Epithelial cell of proximal tubule (primary cell): ENCODE data around the gene DOCK7. TPM values are rescaled to one million over a fixed set of nuclear protein-coding genes. Genes with fewer than 3 reads are reported as not detected.
A peak's percentile ranks its signal among the peaks of the same experiment; 100 is the strongest.
"Not testable (repeated sequence)": the region's sequence is repeated elsewhere in the genome, so short reads cannot be mapped to it uniquely, and the experiment has no call there.

Source experiments
- DNase-seq: peaks from one replicate; pipeline ENCODE4 v3.0.0-alpha.2; 2011; ENCODE audit warnings: low read depth
- H3K4me3 ChIP-seq: 2 replicates; pipeline ENCODE4 v1.5.1; 2011; ENCODE audit warnings: low read depth, mild to moderate bottlenecking, low read length
- CTCF ChIP-seq: conservative IDR thresholded peaks from 2 replicates; pipeline ENCODE4 v1.5.1; 2012; ENCODE audit warnings: low read depth, mild to moderate bottlenecking, low read length
- total RNA-seq: library from RNA; depleted of rRNA; stranded (reverse); fragments of >200 nt; gene quantifications from 2 replicates; pipeline ENCODE4 v1.2.3, GENCODE V29; 2015

DOCK7 gene
- total RNA-seq, 1 donor from 2014 or later: 72.9 TPM

- no peak overlapping the region for H3K4me3 ChIP-seq
- DNase-seq: no peak
- no peak for TF ChIP-seq CTCF
These were observed 160.2 kb downstream of the DOCK7 start for GRCh38 chr1:62528015-62528414.

- DNase-seq, H3K4me3 ChIP-seq: not testable (repeated sequence)
These were observed 160.8 kb downstream of the DOCK7 start for GRCh38 chr1:62527346-62527745.

GRCh38 chr1:62523860-62524259, 164.3 kb downstream of the DOCK7 start:
- no peak for TF ChIP-seq CTCF
- no peak overlapping the region for H3K4me3 ChIP-seq
- no peak for DNase-seq

- peak; percentile 22 for DNase-seq
- H3K4me3 ChIP-seq: no peak overlapping the region
- TF ChIP-seq CTCF: no peak
These were observed 171.6 kb downstream of the DOCK7 start for GRCh38 chr1:62516600-62516999.

GRCh38 chr1:62514746-62515423, 173.3 kb downstream of the DOCK7 start:
- no peak for TF ChIP-seq CTCF
- peak; percentile 92 for DNase-seq
- H3K4me3 ChIP-seq: no peak overlapping the region

GRCh38 chr1:62513013-62513412, 175.2 kb downstream of the DOCK7 start:
- no peak for TF ChIP-seq CTCF
- DNase-seq: no peak
- H3K4me3 ChIP-seq: no peak overlapping the region

- TF ChIP-seq CTCF: no peak
- no peak for DNase-seq
- H3K4me3 ChIP-seq: no peak overlapping the region
These were observed 179.2 kb downstream of the DOCK7 start for GRCh38 chr1:62509028-62509427.
